ENCODE results near the gene POLR3K. TPM values are rescaled to one million over a fixed set of nuclear protein-coding genes. Genes with fewer than 3 reads are reported as not detected.
A peak's percentile ranks its signal among the peaks of the same experiment; 100 is the strongest.

Gene POLR3K
- 88.9 and 89.8 TPM in 2 replicates for total RNA-seq

DNA sequence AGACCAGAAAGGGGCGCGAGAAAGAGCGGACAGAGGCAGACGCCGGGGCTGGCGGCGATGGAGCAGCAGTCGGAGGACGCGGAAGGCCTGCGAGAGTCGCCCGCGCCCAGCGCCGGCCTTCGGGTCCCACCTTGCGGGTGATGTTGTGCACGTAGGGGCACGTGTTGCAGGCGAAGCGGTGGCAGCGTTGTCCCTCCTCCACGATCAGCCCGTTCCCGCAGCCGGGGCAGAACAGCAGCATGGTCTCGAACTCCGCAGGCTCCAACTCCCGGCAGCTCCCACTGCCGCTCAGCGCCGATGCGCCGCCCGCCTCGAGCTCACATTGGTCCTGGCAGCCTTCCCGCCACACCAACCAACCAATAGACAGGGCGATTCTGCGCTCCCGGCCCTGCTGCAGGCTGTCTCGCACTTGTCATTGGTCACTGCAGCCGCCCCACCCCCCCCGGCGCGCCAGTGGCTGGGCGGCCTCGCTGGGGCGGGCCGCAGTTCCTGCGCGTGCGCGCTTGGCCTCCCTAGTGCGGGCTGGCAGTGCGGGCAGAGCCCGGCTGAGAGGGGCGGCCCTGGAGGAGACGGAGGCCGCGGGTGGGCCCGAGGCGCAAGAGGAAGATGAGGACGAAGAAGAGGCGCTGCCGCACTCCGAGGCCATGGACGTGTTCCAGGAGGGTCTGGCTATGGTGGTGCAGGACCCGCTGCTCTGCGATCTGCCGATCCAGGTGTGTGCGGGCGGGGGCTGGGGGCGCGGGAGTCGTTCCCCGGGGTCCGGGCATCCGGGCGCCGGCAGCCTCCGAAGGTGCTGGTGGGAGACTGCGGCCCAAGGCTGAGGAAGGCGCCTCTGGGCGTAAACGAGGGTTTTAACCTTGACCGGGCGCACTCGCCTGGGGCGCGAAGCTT is at the start of gene POLR3K, which contains the start of gene SNRNP25:
TSS of gene POLR3K (minus strand) at position 263 of the 891 bp plus-strand sequence. CDS start at position 241, 22 bp downstream.
TSS of gene SNRNP25 (plus strand) at position 483 of the 891 bp plus-strand sequence. CDS start at position 672, 189 bp downstream.
- Mint-ChIP-seq H3K9me3 (no peaks in the 10 kb centered on the region), H3K4me1 (peaks cover 19% of the 10 kb centered on the region), H3K36me3 (ENCODE audit: low read depth) (peaks cover 44% of the 10 kb centered on the region), H3K4me3 (peak within 1 kb of the TSS; percentile 98), H3K27me3 (no peaks in the 10 kb centered on the region), H3K27ac (peak within 1 kb of the TSS; percentile 93)
- peak; percentile 98 for DNase-seq
- intact Hi-C loops (cut with micrococcal nuclease): no loop called here

- Mint-ChIP-seq H3K9me3 (no peaks in the 10 kb centered on the region), H3K27me3 (no peaks in the 10 kb centered on the region), H3K4me3 (no peak overlapping the region), H3K27ac (no peak overlapping the region), H3K4me1 (peaks cover 2% of the 10 kb centered on the region), H3K36me3 (ENCODE audit: low read depth) (peaks cover 8% of the 10 kb centered on the region)
- no peak for DNase-seq
- intact Hi-C loops (cut with micrococcal nuclease): no loop called here
These were observed 48.9 kb upstream of the POLR3K start for GRCh38 chr16:102060-102855.

- peaks cover 10% of the 10 kb centered on the region for H3K36me3 Mint-ChIP-seq (ENCODE audit: low read depth)
- intact Hi-C loops (cut with micrococcal nuclease): no loop called here
- H3K27me3 Mint-ChIP-seq: no peaks in the 10 kb centered on the region
- no peak overlapping the region for H3K4me3 Mint-ChIP-seq
- no peak for DNase-seq
- H3K4me1 Mint-ChIP-seq: peaks cover 5% of the 10 kb centered on the region
- no peaks in the 10 kb centered on the region for H3K9me3 Mint-ChIP-seq
- no peak overlapping the region for H3K27ac Mint-ChIP-seq
These were observed 48.2 kb upstream of the POLR3K start for GRCh38 chr16:101586-101985.

- no peaks in the 10 kb centered on the region for H3K9me3 Mint-ChIP-seq
- no peak for DNase-seq
- H3K27ac Mint-ChIP-seq: no peak overlapping the region
- peaks cover 5% of the 10 kb centered on the region for H3K4me1 Mint-ChIP-seq
- H3K4me3 Mint-ChIP-seq: no peak overlapping the region
- intact Hi-C loops (cut with micrococcal nuclease): no loop called here
- no peaks in the 10 kb centered on the region for H3K27me3 Mint-ChIP-seq
- peaks cover 9% of the 10 kb centered on the region for H3K36me3 Mint-ChIP-seq (ENCODE audit: low read depth)
These were observed 47.6 kb upstream of the POLR3K start for GRCh38 chr16:100989-101388.

GRCh38 chr16:97822-98221 is 44.4 kb upstream of the POLR3K start:
- Mint-ChIP-seq H3K4me3 (no peak overlapping the region), H3K4me1 (peaks cover 5% of the 10 kb centered on the region), H3K36me3 (ENCODE audit: low read depth) (peaks cover 11% of the 10 kb centered on the region), H3K27me3 (no peaks in the 10 kb centered on the region), H3K27ac (no peak overlapping the region), H3K9me3 (no peaks in the 10 kb centered on the region)
- DNase-seq: no peak
- intact Hi-C loops (cut with micrococcal nuclease): loop anchor here (1.0 kb wide), 1 partner anchor 33 kb away; no protein-coding TSS in a partner anchor

DNA sequence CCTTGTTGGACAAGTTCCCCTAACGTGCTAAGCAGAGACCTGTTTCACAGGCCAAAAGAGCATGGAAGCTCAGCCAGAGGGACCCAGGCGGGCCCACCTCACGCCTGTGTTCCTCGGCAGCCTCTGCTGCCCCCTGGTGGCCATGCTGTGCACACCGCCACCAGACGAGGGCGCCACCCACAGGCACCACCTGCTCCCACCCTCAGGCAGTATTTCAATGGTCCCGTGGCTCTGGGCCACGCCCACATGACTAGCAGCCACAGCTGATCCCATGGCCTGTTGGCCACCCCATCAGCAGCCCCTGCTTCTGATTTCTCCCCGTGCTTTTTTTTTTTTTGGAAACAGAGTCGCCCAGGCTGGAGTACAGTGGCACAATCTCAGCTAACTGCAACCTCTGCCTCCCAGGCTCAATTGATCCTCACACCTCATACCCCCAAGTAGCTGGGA is 43.5 kb upstream of the POLR3K start:
- DNase-seq: peak; percentile 97
- H3K36me3 Mint-ChIP-seq (ENCODE audit: low read depth): peaks cover 7% of the 10 kb centered on the region

GRCh38 chr16:94918-95265 is 41.5 kb upstream of the POLR3K start:
- Mint-ChIP-seq H3K27ac (no peak overlapping the region), H3K9me3 (no peaks in the 10 kb centered on the region), H3K4me3 (no peak overlapping the region), H3K4me1 (peaks cover 5% of the 10 kb centered on the region), H3K36me3 (ENCODE audit: low read depth) (peaks cover 16% of the 10 kb centered on the region), H3K27me3 (no peaks in the 10 kb centered on the region)
- intact Hi-C loops (cut with micrococcal nuclease): no loop called here
- no peak for DNase-seq

More for the DNA sequence above, 43.5 kb upstream of the POLR3K start:
- H3K9me3 Mint-ChIP-seq: no peaks in the 10 kb centered on the region
- H3K27ac Mint-ChIP-seq: no peak overlapping the region
- H3K4me1 Mint-ChIP-seq: peaks cover 5% of the 10 kb centered on the region
- H3K4me3 Mint-ChIP-seq: no peak overlapping the region
- intact Hi-C loops (cut with micrococcal nuclease): loop anchor here (1.0 kb wide), 1 partner anchor 32 kb away; no protein-coding TSS in a partner anchor
- no peaks in the 10 kb centered on the region for H3K27me3 Mint-ChIP-seq

DNA sequence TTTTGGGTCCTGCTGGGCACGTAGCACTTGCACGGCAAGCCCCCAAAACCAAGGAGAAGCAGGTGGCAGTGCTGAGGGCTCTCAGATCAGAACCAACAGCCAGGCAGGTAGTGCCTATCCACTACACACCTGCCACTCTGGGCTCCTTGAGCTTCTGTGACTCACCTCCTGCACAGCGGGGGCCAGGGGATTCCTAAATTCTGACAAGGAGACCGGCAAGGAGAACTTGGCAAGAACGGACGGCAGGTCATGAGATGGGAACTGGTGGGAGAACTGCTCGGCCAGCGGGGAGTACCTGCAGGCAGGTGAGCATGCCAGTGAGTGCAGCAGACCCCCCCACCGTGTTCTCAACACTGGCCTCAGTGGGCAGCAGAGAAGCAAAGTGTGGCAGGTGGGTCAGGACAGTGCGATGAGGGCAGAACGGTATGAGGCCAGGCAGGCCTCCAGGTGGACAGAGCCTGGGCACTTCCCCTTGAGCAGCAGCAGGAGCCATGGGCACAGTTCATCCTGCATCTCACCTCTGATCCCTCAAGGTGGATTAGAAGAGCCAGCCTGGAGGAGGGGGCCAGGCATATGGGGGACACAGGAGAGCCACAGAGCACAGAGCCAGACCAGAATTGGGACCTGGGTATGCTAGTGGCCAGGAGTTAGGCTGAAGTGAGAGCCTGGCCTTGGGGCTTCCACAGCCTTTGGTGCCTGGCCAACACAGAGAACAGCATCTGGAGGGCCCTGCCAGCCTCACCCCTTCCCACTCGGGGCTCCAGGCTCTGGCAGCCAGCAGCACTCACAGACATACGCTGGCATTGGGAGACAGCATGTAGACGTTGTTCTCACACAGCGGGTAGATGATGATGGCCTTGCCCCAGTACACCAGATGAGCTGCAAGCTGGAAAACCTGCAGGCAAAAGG is 39.3 kb upstream of the POLR3K start:
- H3K36me3 Mint-ChIP-seq (ENCODE audit: low read depth): peaks cover 19% of the 10 kb centered on the region
- intact Hi-C loops (cut with micrococcal nuclease): no loop called here
- H3K4me1 Mint-ChIP-seq: peaks cover 5% of the 10 kb centered on the region
- H3K27ac Mint-ChIP-seq: no peak overlapping the region
- no peaks in the 10 kb centered on the region for H3K27me3 Mint-ChIP-seq
- DNase-seq: no peak
- H3K4me3 Mint-ChIP-seq: no peak overlapping the region
- no peaks in the 10 kb centered on the region for H3K9me3 Mint-ChIP-seq

- H3K9me3 Mint-ChIP-seq: no peaks in the 10 kb centered on the region
- no peak overlapping the region for H3K4me3 Mint-ChIP-seq
- no peak for DNase-seq
- no peaks in the 10 kb centered on the region for H3K4me1 Mint-ChIP-seq
- intact Hi-C loops (cut with micrococcal nuclease): no loop called here
- no peaks in the 10 kb centered on the region for H3K27me3 Mint-ChIP-seq
- no peak overlapping the region for H3K27ac Mint-ChIP-seq
- peaks cover 19% of the 10 kb centered on the region for H3K36me3 Mint-ChIP-seq (ENCODE audit: low read depth)
These were observed 38.1 kb upstream of the POLR3K start for GRCh38 chr16:91484-91883.

DNA sequence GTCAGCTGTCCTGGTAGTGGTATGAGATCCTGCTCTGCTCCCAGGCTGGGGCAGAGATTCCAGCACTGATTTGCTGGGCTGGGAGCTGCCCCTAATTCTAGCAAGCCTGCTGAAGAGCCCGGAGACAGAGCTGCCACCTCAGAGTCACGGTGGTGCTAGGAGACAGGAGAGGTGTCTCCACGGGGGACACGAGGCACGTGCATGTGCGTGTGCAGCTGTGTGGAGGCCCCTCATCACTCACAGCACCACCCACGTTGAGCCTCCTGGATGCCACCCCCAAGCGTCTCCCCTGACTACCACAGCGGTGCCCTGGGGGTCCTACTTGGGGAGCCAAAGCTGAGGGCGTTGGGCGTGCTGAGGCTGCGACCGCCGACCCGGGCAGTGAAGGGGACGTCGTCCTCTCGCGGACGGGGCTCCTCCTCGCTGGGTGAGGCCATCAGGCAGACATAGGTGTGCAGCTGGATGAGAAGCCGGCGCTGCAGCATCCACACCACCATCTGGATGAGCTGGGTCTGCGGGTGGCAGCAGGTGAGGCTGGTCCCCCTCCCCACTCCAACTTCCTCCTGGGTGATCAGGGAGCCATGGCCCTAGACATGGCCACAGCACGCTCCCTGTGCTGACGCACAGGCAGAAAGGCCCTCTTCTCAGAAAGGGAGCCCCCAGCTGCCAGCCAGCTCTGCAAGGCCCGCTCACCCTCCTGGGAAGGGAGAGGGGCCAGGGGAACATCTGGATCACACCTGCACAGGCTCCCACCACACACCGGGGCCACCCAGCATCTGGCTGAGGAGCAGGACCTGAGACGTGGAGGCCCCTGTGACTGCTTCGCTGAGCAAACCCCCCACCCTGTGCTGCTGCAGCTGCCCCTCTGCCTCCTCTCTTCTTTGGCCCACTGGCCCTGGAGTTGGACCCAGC is 36.2 kb upstream of the POLR3K start:
- Mint-ChIP-seq H3K4me3 (no peak overlapping the region), H3K36me3 (ENCODE audit: low read depth) (peaks cover 26% of the 10 kb centered on the region), H3K4me1 (peaks cover 8% of the 10 kb centered on the region), H3K27me3 (no peaks in the 10 kb centered on the region), H3K27ac (no peak overlapping the region), H3K9me3 (no peaks in the 10 kb centered on the region)
- no peak for DNase-seq
- intact Hi-C loops (cut with micrococcal nuclease): no loop called here

- Mint-ChIP-seq H3K27me3 (no peaks in the 10 kb centered on the region), H3K4me1 (peaks cover 17% of the 10 kb centered on the region), H3K27ac (no peak overlapping the region), H3K9me3 (no peaks in the 10 kb centered on the region), H3K4me3 (no peak overlapping the region), H3K36me3 (ENCODE audit: low read depth) (peaks cover 33% of the 10 kb centered on the region)
- DNase-seq: no peak
- intact Hi-C loops (cut with micrococcal nuclease): no loop called here
These were observed 35.2 kb upstream of the POLR3K start for GRCh38 chr16:88613-89012.

DNA sequence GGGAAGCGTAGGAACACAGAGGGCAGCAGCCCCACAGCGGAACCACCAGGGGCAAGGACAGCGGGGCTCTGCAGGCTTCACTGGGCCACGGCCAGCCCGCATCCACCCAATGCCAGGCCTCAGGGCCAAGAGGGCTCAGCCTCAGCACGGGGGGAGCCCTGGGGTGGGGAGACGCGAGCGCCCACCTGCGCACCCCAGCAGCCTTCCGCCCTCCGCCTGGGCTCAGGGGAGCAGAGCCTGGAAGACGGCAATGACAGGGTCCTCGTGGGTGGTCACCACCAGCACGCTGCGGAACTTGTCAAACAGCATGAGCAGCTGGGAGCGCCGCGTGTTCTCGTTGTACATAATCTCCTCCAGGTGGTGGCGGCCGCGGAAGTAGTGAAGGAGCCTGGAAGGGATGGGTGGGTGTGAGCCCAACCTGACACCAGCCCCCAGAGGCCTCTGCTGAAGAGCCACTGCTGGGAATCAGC is 33.1 kb upstream of the POLR3K start:
- no peak overlapping the region for H3K4me3 Mint-ChIP-seq
- H3K4me1 Mint-ChIP-seq: peaks cover 20% of the 10 kb centered on the region
- no peaks in the 10 kb centered on the region for H3K27me3 Mint-ChIP-seq
- no peaks in the 10 kb centered on the region for H3K9me3 Mint-ChIP-seq
- peaks cover 41% of the 10 kb centered on the region for H3K36me3 Mint-ChIP-seq (ENCODE audit: low read depth)
- intact Hi-C loops (cut with micrococcal nuclease): no loop called here
- DNase-seq: no peak
- no peak overlapping the region for H3K27ac Mint-ChIP-seq

Measured in activated CD4-positive, alpha-beta T cell treated with anti-CD3 and anti-CD28 coated beads, Interleukin-2, amount 10 ng/mL, durations not matched to agents 24 days and 14 days (primary cell).